SK-N-SH treated with all-trans-retinoic acid at 6 μM for 48 hours (cell line): ENCODE data around the gene MEIS2.

Source experiments
- ATAC-seq: fragments of 200-7000 bp; cut with Tn5 transposase; 3 replicates; pipeline ENCODE4 v1.9.1; 2020; ENCODE audit warnings: mild to moderate bottlenecking, moderate library complexity
- ARNTL ChIP-seq: fragments of 450-650 bp; formaldehyde crosslinking; IDR thresholded peaks from 2 replicates; pipeline ENCODE4 v1.5.0; 2020; ENCODE audit warnings: low read depth, mild to moderate bottlenecking, moderate library complexity, borderline replicate concordance
- BACH2 ChIP-seq: fragments of 250-450 bp; sonication (Bioruptor Pico); IDR thresholded peaks from 2 replicates; pipeline ENCODE4 v1.9.0; 2021; ENCODE audit warnings: mild to moderate bottlenecking, borderline replicate concordance
- CSDC2 ChIP-seq: fragments of 250-450 bp; sonication (Bioruptor Pico); IDR thresholded peaks from 2 replicates; pipeline ENCODE4 v1.5.0; 2020; ENCODE audit warnings: mild to moderate bottlenecking, moderate library complexity
- ESRRG ChIP-seq: fragments of 250-450 bp; sonication (Bioruptor Pico); IDR thresholded peaks from 2 replicates; pipeline ENCODE4 v1.6.1; 2021; ENCODE audit warnings: mild to moderate bottlenecking
- GLIS3 ChIP-seq: fragments of 250-450 bp; sonication (Bioruptor Pico); IDR thresholded peaks from 2 replicates; pipeline ENCODE4 v1.5.0; 2020; ENCODE audit warnings: mild to moderate bottlenecking, moderate library complexity
- ISL1 ChIP-seq: fragments of 250-450 bp; sonication (Bioruptor Pico); IDR thresholded peaks from 2 replicates; pipeline ENCODE4 v2.1.2; 2022; ENCODE audit warnings: mild to moderate bottlenecking, moderate library complexity
- PATZ1 ChIP-seq: fragments of 250-450 bp; sonication (Bioruptor Pico); IDR thresholded peaks from 2 replicates; pipeline ENCODE4 v1.8.0; 2020; ENCODE audit warnings: mild to moderate bottlenecking, moderate library complexity, borderline replicate concordance
- POU6F1 ChIP-seq: fragments of 250-450 bp; sonication (Bioruptor Pico); IDR thresholded peaks from 2 replicates; pipeline ENCODE4 v1.8.0; 2021; ENCODE audit warnings: low read depth, mild to moderate bottlenecking, moderate library complexity, borderline replicate concordance
- PPARA ChIP-seq: fragments of 250-450 bp; sonication (Bioruptor Pico); IDR thresholded peaks from 2 replicates; pipeline ENCODE4 v1.5.0; 2020; ENCODE audit warnings: mild to moderate bottlenecking, borderline replicate concordance
- SNAI2 ChIP-seq: fragments of 250-450 bp; sonication (Bioruptor Pico); IDR thresholded peaks from 2 replicates; pipeline ENCODE4 v1.5.0; 2020; ENCODE audit warnings: mild to moderate bottlenecking, moderate library complexity
- TCF4 ChIP-seq: fragments of 250-450 bp; sonication (Bioruptor Pico); IDR thresholded peaks from 2 replicates; pipeline ENCODE4 v1.8.0; 2021; ENCODE audit warnings: mild to moderate bottlenecking, moderate library complexity, borderline replicate concordance
- TOX ChIP-seq: fragments of 250-450 bp; sonication (Bioruptor Pico); IDR thresholded peaks from 2 replicates; pipeline ENCODE4 v1.8.0; 2021; ENCODE audit warnings: mild to moderate bottlenecking, moderate library complexity, borderline replicate concordance
- ZC3H10 ChIP-seq: fragments of 250-450 bp; sonication (Bioruptor Pico); IDR thresholded peaks from 2 replicates; pipeline ENCODE4 v1.5.1; 2021; ENCODE audit warnings: mild to moderate bottlenecking, moderate library complexity
- ZFP3 ChIP-seq: fragments of 250-450 bp; sonication (Bioruptor Pico); IDR thresholded peaks from 2 replicates; pipeline ENCODE4 v1.5.0; 2020; ENCODE audit warnings: mild to moderate bottlenecking, moderate library complexity
- ZFP30 ChIP-seq: fragments of 450-650 bp; formaldehyde crosslinking; IDR thresholded peaks from 2 replicates; pipeline ENCODE4 v1.5.0; 2022; ENCODE audit warnings: mild to moderate bottlenecking, moderate library complexity
- ZNF565 ChIP-seq: fragments of 450-650 bp; formaldehyde crosslinking; conservative IDR thresholded peaks from 2 replicates; pipeline ENCODE4 v1.5.0; 2020; ENCODE audit warnings: low read depth, mild to moderate bottlenecking, moderate library complexity
- ZNF70 ChIP-seq: fragments of 450-650 bp; formaldehyde crosslinking; IDR thresholded peaks from 2 replicates; pipeline ENCODE4 v1.5.0; 2020; ENCODE audit warnings: mild to moderate bottlenecking, moderate library complexity
- ZNF8 ChIP-seq: fragments of 450-650 bp; formaldehyde crosslinking; IDR thresholded peaks from 2 replicates; pipeline ENCODE4 v1.5.0; 2020; ENCODE audit warnings: mild to moderate bottlenecking, moderate library complexity
- TF ChIP-seq, protein P1 (sequence below): fragments of 250-450 bp; sonication (Bioruptor Pico); IDR thresholded peaks from 2 replicates; pipeline ENCODE4 v1.5.0; 2020; ENCODE audit warnings: mild to moderate bottlenecking, moderate library complexity
- TF ChIP-seq, protein P2 (sequence below): fragments of 250-450 bp; sonication (Bioruptor Pico); IDR thresholded peaks from 2 replicates; pipeline ENCODE4 v1.5.1; 2021; ENCODE audit warnings: mild to moderate bottlenecking, moderate library complexity

Gene MEIS2

DNA sequence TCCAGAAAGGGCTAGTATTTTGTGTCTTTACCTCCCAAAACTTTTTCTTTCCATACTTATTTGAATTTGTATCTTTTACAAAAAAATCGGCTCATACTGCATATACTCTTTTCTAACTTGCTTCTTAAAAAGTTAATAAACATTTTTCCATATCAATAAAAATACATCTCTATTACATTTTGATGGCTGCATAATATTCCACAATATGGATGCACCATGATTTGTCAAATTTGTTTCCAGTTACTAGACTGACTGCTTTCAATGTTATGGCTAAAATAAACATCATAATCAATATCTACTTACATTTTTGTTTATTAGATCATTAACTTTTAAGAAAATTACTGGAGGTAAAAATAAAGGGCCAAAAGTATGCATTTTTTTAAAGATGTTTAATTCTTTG, 121.7 kb downstream of the MEIS2 start:
- ATAC-seq: no peak
- no peak for TF ChIP-seq TCF4 (CRISPR knock-in tag)
- no peak for TF ChIP-seq ZC3H10
- no peak for TF ChIP-seq PPARA (CRISPR knock-in tag)
- no peak for TF ChIP-seq ISL1
- no peak for TF ChIP-seq BACH2 (CRISPR knock-in tag)
- TF ChIP-seq GLIS3 (CRISPR knock-in tag): no peak
- TF ChIP-seq, protein P1, sequence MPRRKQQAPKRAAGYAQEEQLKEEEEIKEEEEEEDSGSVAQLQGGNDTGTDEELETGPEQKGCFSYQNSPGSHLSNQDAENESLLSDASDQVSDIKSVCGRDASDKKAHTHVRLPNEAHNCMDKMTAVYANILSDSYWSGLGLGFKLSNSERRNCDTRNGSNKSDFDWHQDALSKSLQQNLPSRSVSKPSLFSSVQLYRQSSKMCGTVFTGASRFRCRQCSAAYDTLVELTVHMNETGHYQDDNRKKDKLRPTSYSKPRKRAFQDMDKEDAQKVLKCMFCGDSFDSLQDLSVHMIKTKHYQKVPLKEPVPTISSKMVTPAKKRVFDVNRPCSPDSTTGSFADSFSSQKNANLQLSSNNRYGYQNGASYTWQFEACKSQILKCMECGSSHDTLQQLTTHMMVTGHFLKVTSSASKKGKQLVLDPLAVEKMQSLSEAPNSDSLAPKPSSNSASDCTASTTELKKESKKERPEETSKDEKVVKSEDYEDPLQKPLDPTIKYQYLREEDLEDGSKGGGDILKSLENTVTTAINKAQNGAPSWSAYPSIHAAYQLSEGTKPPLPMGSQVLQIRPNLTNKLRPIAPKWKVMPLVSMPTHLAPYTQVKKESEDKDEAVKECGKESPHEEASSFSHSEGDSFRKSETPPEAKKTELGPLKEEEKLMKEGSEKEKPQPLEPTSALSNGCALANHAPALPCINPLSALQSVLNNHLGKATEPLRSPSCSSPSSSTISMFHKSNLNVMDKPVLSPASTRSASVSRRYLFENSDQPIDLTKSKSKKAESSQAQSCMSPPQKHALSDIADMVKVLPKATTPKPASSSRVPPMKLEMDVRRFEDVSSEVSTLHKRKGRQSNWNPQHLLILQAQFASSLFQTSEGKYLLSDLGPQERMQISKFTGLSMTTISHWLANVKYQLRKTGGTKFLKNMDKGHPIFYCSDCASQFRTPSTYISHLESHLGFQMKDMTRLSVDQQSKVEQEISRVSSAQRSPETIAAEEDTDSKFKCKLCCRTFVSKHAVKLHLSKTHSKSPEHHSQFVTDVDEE (CRISPR knock-in tag): no peak
- TF ChIP-seq TOX (CRISPR knock-in tag): no peak
- TF ChIP-seq ESRRG (CRISPR knock-in tag): no peak
- no peak for TF ChIP-seq ARNTL (CRISPR knock-in tag)
- no peak for TF ChIP-seq PATZ1 (CRISPR knock-in tag)
- TF ChIP-seq ZFP3 (CRISPR knock-in tag): no peak
- no peak for TF ChIP-seq POU6F1 (CRISPR knock-in tag)
- no peak for TF ChIP-seq CSDC2 (CRISPR knock-in tag)
- no peak for TF ChIP-seq ZFP30 (CRISPR knock-in tag)
- no peak for TF ChIP-seq ZNF8 (CRISPR knock-in tag)
- TF ChIP-seq ZNF70 (CRISPR knock-in tag): no peak
- no peak for TF ChIP-seq SNAI2 (CRISPR knock-in tag)
- TF ChIP-seq ZNF565 (CRISPR knock-in tag): no peak
- TF ChIP-seq, all 23 proteins: peak for 0

DNA sequence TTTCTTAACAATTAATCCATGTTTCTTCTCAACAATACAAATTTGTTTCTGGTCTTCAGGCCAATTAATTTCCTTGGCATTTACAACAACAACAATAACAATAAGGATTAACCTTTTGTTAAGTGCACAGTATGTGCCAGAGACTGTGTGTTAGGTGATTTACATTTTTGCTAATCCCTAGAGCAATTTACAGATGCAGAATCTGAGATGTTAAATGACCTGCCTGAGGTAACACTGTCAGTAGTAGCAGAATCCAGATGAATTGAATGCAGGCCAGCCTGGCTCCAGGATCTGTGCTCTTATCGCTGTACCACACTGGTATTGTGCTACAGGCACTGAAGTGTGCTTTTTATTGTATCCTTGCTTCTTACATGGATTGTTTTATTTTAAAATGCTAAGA, 122.2 kb downstream of the MEIS2 start:
- TF ChIP-seq BACH2 (CRISPR knock-in tag) (no peak), ZNF565 (CRISPR knock-in tag) (no peak), ZC3H10 (no peak), ARNTL (CRISPR knock-in tag) (no peak), ZNF8 (CRISPR knock-in tag) (no peak), ZNF70 (CRISPR knock-in tag) (no peak), TCF4 (CRISPR knock-in tag) (no peak), ESRRG (CRISPR knock-in tag) (no peak), CSDC2 (CRISPR knock-in tag) (no peak)
- TF ChIP-seq, protein P2, sequence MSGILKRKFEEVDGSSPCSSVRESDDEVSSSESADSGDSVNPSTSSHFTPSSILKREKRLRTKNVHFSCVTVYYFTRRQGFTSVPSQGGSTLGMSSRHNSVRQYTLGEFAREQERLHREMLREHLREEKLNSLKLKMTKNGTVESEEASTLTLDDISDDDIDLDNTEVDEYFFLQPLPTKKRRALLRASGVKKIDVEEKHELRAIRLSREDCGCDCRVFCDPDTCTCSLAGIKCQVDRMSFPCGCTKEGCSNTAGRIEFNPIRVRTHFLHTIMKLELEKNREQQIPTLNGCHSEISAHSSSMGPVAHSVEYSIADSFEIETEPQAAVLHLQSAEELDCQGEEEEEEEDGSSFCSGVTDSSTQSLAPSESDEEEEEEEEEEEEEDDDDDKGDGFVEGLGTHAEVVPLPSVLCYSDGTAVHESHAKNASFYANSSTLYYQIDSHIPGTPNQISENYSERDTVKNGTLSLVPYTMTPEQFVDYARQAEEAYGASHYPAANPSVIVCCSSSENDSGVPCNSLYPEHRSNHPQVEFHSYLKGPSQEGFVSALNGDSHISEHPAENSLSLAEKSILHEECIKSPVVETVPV (CRISPR knock-in tag): no peak
- TF ChIP-seq, all 23 proteins: peak for 0
- ATAC-seq: no peak

DNA sequence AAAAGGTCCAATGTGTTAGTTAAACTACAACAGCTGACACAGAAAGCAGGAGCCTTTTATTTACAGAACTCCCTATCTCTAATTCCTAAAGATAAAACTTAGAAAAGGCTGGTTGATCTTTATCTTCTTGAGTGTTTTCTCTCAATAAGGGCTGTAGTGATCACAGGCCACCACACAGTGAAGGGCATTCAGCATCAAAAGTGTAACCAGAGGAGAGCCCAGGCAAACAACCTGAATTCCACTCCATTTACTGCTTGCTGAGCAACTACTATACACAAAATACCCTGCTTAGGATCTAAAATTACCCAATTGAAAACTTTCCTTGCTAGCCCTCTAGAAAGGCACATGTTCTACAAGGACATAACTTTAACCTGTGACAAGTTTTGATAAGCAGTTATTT, 122.7 kb downstream of the MEIS2 start:
- ATAC-seq: peak; percentile 34; the same call in 2 of the 3 replicates
- TF ChIP-seq ZFP3 (CRISPR knock-in tag) (no peak), TOX (CRISPR knock-in tag) (no peak), CSDC2 (CRISPR knock-in tag) (no peak), GLIS3 (CRISPR knock-in tag) (no peak), PATZ1 (CRISPR knock-in tag) (no peak), POU6F1 (CRISPR knock-in tag) (no peak), ZFP30 (CRISPR knock-in tag) (no peak), ARNTL (CRISPR knock-in tag) (no peak)
- TF ChIP-seq, protein P1 (CRISPR knock-in tag): no peak
